KG1 (cell line): Measurements from ENCODE around the gene BSCL2.
A peak's percentile ranks its signal among the peaks of the same experiment; 100 is the strongest.
"Not testable (repeated sequence)": the region's sequence is repeated elsewhere in the genome, so short reads cannot be mapped to it uniquely, and the experiment has no call there.

Experiments
- DNase-seq: peaks from one replicate; lab custom pipeline; 2025; lab: John Stamatoyannopoulos, UW

The BSCL2 gene

GRCh38 chr11:62687508-62688396, 19.5 kb downstream of the BSCL2 start:
- no peak for DNase-seq

- DNase-seq: no peak
Measured at GRCh38 chr11:62682518-62682917, 24.7 kb downstream of the BSCL2 start.

GRCh38 chr11:62680825-62681240, 26.4 kb downstream of the BSCL2 start:
- DNase-seq: peak; percentile 56

GRCh38 chr11:62678770-62679696, 28.2 kb downstream of the BSCL2 start, which contains the start of gene UBXN1:
UBXN1 (minus strand) TSS chr11:62679073; CDS start chr11:62678923, 150 bp downstream.
- DNase-seq: peak; percentile 87

- DNase-seq: no peak
Measured at GRCh38 chr11:62678433-62678769, 28.8 kb downstream of the BSCL2 start.

- DNase-seq: no peak
Measured at GRCh38 chr11:62677714-62678113, 29.5 kb downstream of the BSCL2 start.

GRCh38 chr11:62677156-62677555, 30.1 kb downstream of the BSCL2 start:
- no peak for DNase-seq

GRCh38 chr11:62676698-62677097, 30.5 kb downstream of the BSCL2 start:
- no peak for DNase-seq

GRCh38 chr11:62675415-62675814, 31.8 kb downstream of the BSCL2 start:
- not testable (repeated sequence) for DNase-seq

- DNase-seq: no peak
Measured at GRCh38 chr11:62673196-62673525, 34.1 kb downstream of the BSCL2 start.

- peak; percentile 90 for DNase-seq
Measured at GRCh38 chr11:62671608-62672389, 35.4 kb downstream of the BSCL2 start, which contains the start of the genes LBHD1 and UQCC3. LBHD1 (minus strand) TSS chr11:62672267; CDS start chr11:62670031, 2,236 bp downstream. UQCC3 (plus strand) TSS chr11:62671673; CDS start chr11:62671746, 73 bp downstream.

- peak; percentile 87 for DNase-seq
Measured at GRCh38 chr11:62671236-62671607, 36.0 kb downstream of the BSCL2 start.

- no peak for DNase-seq
Measured at GRCh38 chr11:62669420-62670161, 37.6 kb downstream of the BSCL2 start.

- no peak for DNase-seq
Measured at GRCh38 chr11:62667460-62667859, 39.8 kb downstream of the BSCL2 start.

GRCh38 chr11:62666259-62666926, 40.8 kb downstream of the BSCL2 start:
- no peak for DNase-seq

- peak; percentile 44 for DNase-seq
Measured at GRCh38 chr11:62665599-62666258, 41.5 kb downstream of the BSCL2 start.

- DNase-seq: peak; percentile 95
Measured at GRCh38 chr11:62665075-62665598, 42.1 kb downstream of the BSCL2 start, which contains the start of the genes C11orf98 and CSKMT. C11orf98 (minus strand) TSS chr11:62665210; CDS start chr11:62665169, 41 bp downstream. CSKMT (plus strand) TSS chr11:62665312; CDS start chr11:62665880, 568 bp downstream.

GRCh38 chr11:62664405-62665074, 42.7 kb downstream of the BSCL2 start:
- peak; percentile 91 for DNase-seq
